Measurements from ENCODE around the gene DEPP1.

- TF ChIP-seq, protein P1, sequence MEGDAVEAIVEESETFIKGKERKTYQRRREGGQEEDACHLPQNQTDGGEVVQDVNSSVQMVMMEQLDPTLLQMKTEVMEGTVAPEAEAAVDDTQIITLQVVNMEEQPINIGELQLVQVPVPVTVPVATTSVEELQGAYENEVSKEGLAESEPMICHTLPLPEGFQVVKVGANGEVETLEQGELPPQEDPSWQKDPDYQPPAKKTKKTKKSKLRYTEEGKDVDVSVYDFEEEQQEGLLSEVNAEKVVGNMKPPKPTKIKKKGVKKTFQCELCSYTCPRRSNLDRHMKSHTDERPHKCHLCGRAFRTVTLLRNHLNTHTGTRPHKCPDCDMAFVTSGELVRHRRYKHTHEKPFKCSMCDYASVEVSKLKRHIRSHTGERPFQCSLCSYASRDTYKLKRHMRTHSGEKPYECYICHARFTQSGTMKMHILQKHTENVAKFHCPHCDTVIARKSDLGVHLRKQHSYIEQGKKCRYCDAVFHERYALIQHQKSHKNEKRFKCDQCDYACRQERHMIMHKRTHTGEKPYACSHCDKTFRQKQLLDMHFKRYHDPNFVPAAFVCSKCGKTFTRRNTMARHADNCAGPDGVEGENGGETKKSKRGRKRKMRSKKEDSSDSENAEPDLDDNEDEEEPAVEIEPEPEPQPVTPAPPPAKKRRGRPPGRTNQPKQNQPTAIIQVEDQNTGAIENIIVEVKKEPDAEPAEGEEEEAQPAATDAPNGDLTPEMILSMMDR (IDR thresholded peaks at IDR 0.05; ENCODE audit: low read depth, low read length) = no peak
- TF ChIP-seq MYC (IDR thresholded peaks at IDR 0.05; ENCODE audit: low read depth, low read length) (no peak), POLR2A (IDR thresholded peaks at IDR 0.05; ENCODE audit: extremely low read depth, insufficient read length) (no peak), MAX (IDR thresholded peaks at IDR 0.05; ENCODE audit: low read depth, low read length) (peak; percentile 30; the same call in 1 of the 2 replicates)
Measured at GRCh38 chr10:44926751-44927351, 51.8 kb downstream of the DEPP1 start.
